Endothelial cell of umbilical vein (primary cell): ENCODE results near the gene ALOXE3. TPM values are rescaled to one million over a fixed set of nuclear protein-coding genes. Genes with fewer than 3 reads are reported as not detected.

Experiments
- BruUV-seq: library from RNA; stranded (reverse); fragments of 400-500 nt; replicated peaks from 2 replicates; lab custom pipeline; 2021; lab: Mats Ljungman, UMichigan
- CTCF ChIA-PET: fragments of 300-600, 350-600 bp; sonication (Branson Sonifier 250); formaldehyde crosslinking; loops from one replicate; lab custom pipeline; 2021; ENCODE audit warnings: antibody characterized with exemption, inconsistent platforms; lab: Charles Lee
- POLR2A ChIA-PET: fragments of 300-600, 350-600 bp; sonication (Branson Sonifier 250); formaldehyde crosslinking; loops from one replicate; lab custom pipeline; 2021; ENCODE audit warnings: antibody characterized with exemption, inconsistent platforms; lab: Charles Lee
- DNase-seq: peaks from one replicate; pipeline ENCODE4 v3.0.0-alpha.2; 2011; ENCODE audit warnings: low read depth, low spot score
- FAIRE-seq: peaks from 2 replicates; lab custom pipeline; 2011; peaks lifted over from hg19 to GRCh38; lab: Jason Lieb, UNC
- H2AFZ ChIP-seq: 2 replicates; pipeline ENCODE4 v1.6.0; 2012; ENCODE audit warnings: low read depth, low read length, control low read depth, inconsistent platforms
- H3K27ac ChIP-seq: 2 replicates; pipeline ENCODE4 v1.5.1; 2011; ENCODE audit warnings: low read depth, mild to moderate bottlenecking, control low read depth, low read length, moderate library complexity; ENCODE audit not compliant: insufficient read depth
- H3K27me3 ChIP-seq, 2 experiments: 2 replicates each; pipeline versions ENCODE4 v1.6.0 to v1.6.1; 2011; ENCODE audit warnings: low read length in 2 of 2, mixed read lengths in 1 of 2; ENCODE audit not compliant: control insufficient read depth in 2 of 2, insufficient read depth in 2 of 2
- H3K36me3 ChIP-seq, 2 experiments: 2 replicates in 1 of 2; 3 replicates in 1 of 2; pipeline ENCODE4 v1.5.1; 2011; ENCODE audit warnings: low read length in 2 of 2, mild to moderate bottlenecking in 1 of 2, moderate library complexity in 1 of 2; ENCODE audit not compliant: control insufficient read depth in 2 of 2, insufficient read depth in 2 of 2; ENCODE audit errors: extremely low read depth in 1 of 2
- H3K4me1 ChIP-seq: 3 replicates; pipeline ENCODE4 v1.5.1; 2011; ENCODE audit warnings: mild to moderate bottlenecking, low read length; ENCODE audit not compliant: control insufficient read depth, insufficient read depth; ENCODE audit errors: extremely low read depth
- H3K4me2 ChIP-seq: 2 replicates; pipeline ENCODE4 v1.6.1; 2011; ENCODE audit warnings: low read length, control low read depth, mixed read lengths; ENCODE audit not compliant: insufficient read depth
- H3K4me3 ChIP-seq, 3 experiments: fragments of 200-600 bp in 1 of 3; sonication (generic), shearing (Covaris generic) in 1 of 3; replicated peaks in 1 of 3; 2 replicates each; pipeline ENCODE4 v1.5.1; 2011 to 2016; ENCODE audit warnings: control low read depth in 3 of 3, low read length in 3 of 3, mild to moderate bottlenecking in 2 of 3, inconsistent platforms in 1 of 3, low read depth in 1 of 3, moderate library complexity in 1 of 3; ENCODE audit not compliant: insufficient read depth in 1 of 3
- H3K79me2 ChIP-seq: 2 replicates; pipeline ENCODE4 v1.6.0; 2012; ENCODE audit warnings: low read length, inconsistent platforms; ENCODE audit not compliant: control insufficient read depth, insufficient read depth
- H3K9ac ChIP-seq: replicated peaks from 2 replicates; pipeline ENCODE3; 2011; ENCODE audit warnings: low read length, control low read depth; ENCODE audit not compliant: insufficient read depth; ENCODE audit errors: extremely low read depth
- H3K9me1 ChIP-seq: replicated peaks from 3 replicates; pipeline ENCODE4 v1.6.0; 2011; ENCODE audit warnings: mild to moderate bottlenecking, low read length; ENCODE audit not compliant: control insufficient read depth, insufficient read depth; ENCODE audit errors: extremely low read depth
- H3K9me3 ChIP-seq: replicated peaks from 2 replicates; pipeline ENCODE4 v1.5.1; 2012; ENCODE audit warnings: low read length, inconsistent platforms; ENCODE audit not compliant: control insufficient read depth, insufficient read depth
- H4K20me1 ChIP-seq: replicated peaks from 2 replicates; pipeline ENCODE3; 2011; ENCODE audit warnings: mild to moderate bottlenecking, low read length; ENCODE audit not compliant: control insufficient read depth, insufficient read depth; ENCODE audit errors: extremely low read depth
- EZH2 ChIP-seq: IDR thresholded peaks from 2 replicates; pipeline ENCODE4 v1.6.1; 2012; ENCODE audit warnings: borderline replicate concordance, low read depth, mild to moderate bottlenecking, moderate library complexity, low read length, inconsistent platforms; ENCODE audit not compliant: severe bottlenecking
- FOS ChIP-seq: IDR thresholded peaks from 2 replicates; pipeline ENCODE4 v1.6.1; 2011; ENCODE audit warnings: mild to moderate bottlenecking, low read length, moderate library complexity, borderline replicate concordance; ENCODE audit not compliant: insufficient read depth
- GATA2 ChIP-seq: IDR thresholded peaks from 2 replicates; pipeline ENCODE4 v1.7.0; 2011; ENCODE audit warnings: low read depth, mild to moderate bottlenecking, moderate library complexity, mixed read lengths, low read length; ENCODE audit not compliant: insufficient read length, insufficient read depth
- JUN ChIP-seq: IDR thresholded peaks from 2 replicates; pipeline ENCODE4 v1.6.1; 2011; ENCODE audit warnings: borderline replicate concordance, low read depth; ENCODE audit not compliant: insufficient read length, insufficient read depth
- MYC ChIP-seq: IDR thresholded peaks from one replicate; pipeline ENCODE4 v1.6.1; 2011; ENCODE audit warnings: mild to moderate bottlenecking, low read depth, low read length
- POLR2A ChIP-seq: IDR thresholded peaks from 2 replicates; pipeline ENCODE4 v1.6.1; 2012; ENCODE audit warnings: low read depth, mild to moderate bottlenecking, control low read depth, low read length
- POLR2AphosphoS5 ChIP-seq: IDR thresholded peaks from 2 replicates; pipeline ENCODE4 v1.6.1; 2012; ENCODE audit warnings: low read depth, mild to moderate bottlenecking, control low read depth, low read length, moderate library complexity; ENCODE audit not compliant: insufficient read depth
- dilution Hi-C: fragments of 300-500 bp; cut with MboI; formaldehyde crosslinking; loops from one replicate; pipeline ENCODE4 v1.15.0; 2019; ENCODE audit warnings: low sequenced_read_pairs; ENCODE audit not compliant: extremely low pct_ligation_motif_present
- intact Hi-C: fragments of 100-400 bp; cut with micrococcal nuclease; formaldehyde crosslinking; loops from one replicate; pipeline ENCODE4 v1.10.0; 2022
- polyA plus RNA-seq, 4 experiments: library from polyadenylated mRNA; depleted of rRNA in 3 of 4; stranded (reverse) in 3 of 4; unstranded in 1 of 4; fragments of >200 nt; gene quantifications; 2 replicates each; pipeline versions ENCODE4 v1.2.1 to v1.2.3, GENCODE V29; 2011 to 2012; ENCODE audit warnings: missing spikeins in 1 of 4
- total RNA-seq: library from RNA; stranded (reverse); gene quantifications from 2 replicates; pipeline ENCODE4 v1.2.3, GENCODE V29; 2021
- TF ChIP-seq, protein P1 (sequence below): IDR thresholded peaks from 2 replicates; pipeline ENCODE4 v1.6.1; 2011; ENCODE audit not compliant: insufficient read depth, insufficient read length
- TF ChIP-seq, protein P2 (sequence below), 2 donors: IDR thresholded peaks; 1 replicate in 1 of 2; 2 replicates in 1 of 2; pipeline ENCODE4 v1.5.1; 2011; ENCODE audit warnings: low read length in 2 of 2, mild to moderate bottlenecking in 2 of 2, moderate library complexity in 2 of 2, control low read depth in 1 of 2, inconsistent platforms in 1 of 2, low read depth in 1 of 2; ENCODE audit not compliant: insufficient read depth in 1 of 2; ENCODE audit errors: extremely low read depth in 1 of 2

Gene ALOXE3
- total and polyA plus RNA-seq, 2 donors (not counting 3 experiments of a cell fraction or from before 2014, with no cell fraction given), result 0.01 TPM; not detected in 1

DNA sequence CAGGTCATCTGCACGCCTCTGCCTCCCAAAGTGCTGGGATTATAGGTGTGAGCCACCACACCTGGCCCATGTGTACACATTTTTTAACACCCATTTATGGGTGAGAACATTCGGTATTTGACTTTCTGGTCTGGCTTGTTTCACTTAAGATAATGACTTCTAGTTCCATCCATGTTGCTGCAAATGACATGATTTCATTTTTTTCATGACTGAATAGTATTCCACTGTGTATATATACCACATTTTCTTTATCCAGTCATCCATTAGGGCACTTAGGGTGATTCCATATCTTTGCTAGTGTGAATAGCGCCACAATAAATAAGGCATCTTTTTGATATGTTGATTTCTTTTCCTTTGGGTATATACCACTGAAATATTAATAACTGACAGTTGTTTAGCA lies 36.4 kb downstream of the ALOXE3 start:
- Histone ChIP-seq H4K20me1 (no peaks in the 10 kb centered on the region), H3K9me3 (no peaks in the 10 kb centered on the region), H3K4me1 (peaks cover 6% of the 10 kb centered on the region), H3K9me1 (no peaks in the 10 kb centered on the region), H3K27ac (no peak overlapping the region), H3K27me3 (peaks cover 12 to 19% of the 10 kb centered on the region in 2 experiments), H3K36me3 (no peaks in the 10 kb centered on the region), H2AFZ (no peak overlapping the region), H3K79me2 (no peaks in the 10 kb centered on the region), H3K4me2 (no peak overlapping the region), H3K9ac (no peak overlapping the region), H3K4me3 (no peak overlapping the region)
- no TSS peak for BruUV-seq
- DNase-seq (no peak), FAIRE-seq (no peak)
- TF ChIP-seq, protein P1, sequence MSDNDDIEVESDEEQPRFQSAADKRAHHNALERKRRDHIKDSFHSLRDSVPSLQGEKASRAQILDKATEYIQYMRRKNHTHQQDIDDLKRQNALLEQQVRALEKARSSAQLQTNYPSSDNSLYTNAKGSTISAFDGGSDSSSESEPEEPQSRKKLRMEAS, result no peak
- no peak for TF ChIP-seq POLR2AphosphoS5
- TF ChIP-seq FOS, result no peak
- TF ChIP-seq POLR2A, result no peak
- TF ChIP-seq GATA2, result no peak
- no peak for TF ChIP-seq MYC
- no peak for TF ChIP-seq JUN
- TF ChIP-seq EZH2, result no peak
- TF ChIP-seq, protein P2, sequence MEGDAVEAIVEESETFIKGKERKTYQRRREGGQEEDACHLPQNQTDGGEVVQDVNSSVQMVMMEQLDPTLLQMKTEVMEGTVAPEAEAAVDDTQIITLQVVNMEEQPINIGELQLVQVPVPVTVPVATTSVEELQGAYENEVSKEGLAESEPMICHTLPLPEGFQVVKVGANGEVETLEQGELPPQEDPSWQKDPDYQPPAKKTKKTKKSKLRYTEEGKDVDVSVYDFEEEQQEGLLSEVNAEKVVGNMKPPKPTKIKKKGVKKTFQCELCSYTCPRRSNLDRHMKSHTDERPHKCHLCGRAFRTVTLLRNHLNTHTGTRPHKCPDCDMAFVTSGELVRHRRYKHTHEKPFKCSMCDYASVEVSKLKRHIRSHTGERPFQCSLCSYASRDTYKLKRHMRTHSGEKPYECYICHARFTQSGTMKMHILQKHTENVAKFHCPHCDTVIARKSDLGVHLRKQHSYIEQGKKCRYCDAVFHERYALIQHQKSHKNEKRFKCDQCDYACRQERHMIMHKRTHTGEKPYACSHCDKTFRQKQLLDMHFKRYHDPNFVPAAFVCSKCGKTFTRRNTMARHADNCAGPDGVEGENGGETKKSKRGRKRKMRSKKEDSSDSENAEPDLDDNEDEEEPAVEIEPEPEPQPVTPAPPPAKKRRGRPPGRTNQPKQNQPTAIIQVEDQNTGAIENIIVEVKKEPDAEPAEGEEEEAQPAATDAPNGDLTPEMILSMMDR (IDR thresholded peaks at IDR 0.05; ENCODE audit: extremely low read depth in 1 of 2, insufficient read depth in 1 of 2, low read depth in 1 of 2, low read length in 2 of 2), result no peak
- intact Hi-C loops, result loop anchor here (2.0 kb wide), 1 partner anchor 21 kb away; no protein-coding TSS in a partner anchor
- dilution Hi-C loops, result no loop called here
- POLR2A ChIA-PET, result no interaction called here
- CTCF ChIA-PET, result interaction anchor here (1.9 to 13.4 kb wide), 6 partner anchors 11 to 37 kb away, joined by 8 to 167 read pairs (median 18); no protein-coding TSS in a partner anchor
